Astrocyte (in vitro differentiated cells and primary cell): Measurements from ENCODE around the gene FOXF1. TPM values are rescaled to one million over a fixed set of nuclear protein-coding genes. Genes with fewer than 3 reads are reported as not detected.
A peak's percentile ranks its signal among the peaks of the same experiment; 100 is the strongest.

Experiments
- DNase-seq: peaks from one replicate; pipeline ENCODE4 v3.0.0-alpha.2; 2010; ENCODE audit warnings: low read depth
- FAIRE-seq: peaks from 2 replicates; lab custom pipeline; 2011; peaks lifted over from hg19 to GRCh38; lab: Jason Lieb, UNC
- H2AFZ ChIP-seq: 2 replicates; pipeline ENCODE4 v1.6.0; 2012; ENCODE audit warnings: low read depth, low read length, inconsistent platforms
- H3K27ac ChIP-seq: 2 replicates; pipeline ENCODE4 v1.5.1; 2011; ENCODE audit warnings: low read depth, low read length, inconsistent platforms
- H3K27me3 ChIP-seq: 2 replicates; pipeline ENCODE4 v1.6.0; 2011; ENCODE audit warnings: low read length, inconsistent platforms; ENCODE audit not compliant: insufficient read depth
- H3K36me3 ChIP-seq: 2 replicates; pipeline ENCODE4 v1.5.1; 2011; ENCODE audit warnings: low read length, inconsistent platforms; ENCODE audit not compliant: insufficient read depth
- H3K4me1 ChIP-seq: 2 replicates; pipeline ENCODE4 v1.5.1; 2011; ENCODE audit warnings: low read length, inconsistent platforms; ENCODE audit not compliant: insufficient read depth
- H3K4me2 ChIP-seq: 2 replicates; pipeline ENCODE4 v1.6.0; 2012; ENCODE audit warnings: low read length, inconsistent platforms
- H3K4me3 ChIP-seq: 2 replicates; pipeline ENCODE4 v1.5.1; 2011; ENCODE audit warnings: low read depth, mild to moderate bottlenecking, low read length, inconsistent platforms; ENCODE audit not compliant: insufficient read depth
- H3K79me2 ChIP-seq: 2 replicates; pipeline ENCODE4 v1.6.0; 2012; ENCODE audit warnings: mild to moderate bottlenecking, low read length, inconsistent platforms; ENCODE audit not compliant: insufficient read depth
- H3K9ac ChIP-seq: 2 replicates; pipeline ENCODE4 v1.6.0; 2012; ENCODE audit warnings: mild to moderate bottlenecking, low read length, inconsistent platforms
- H3K9me3 ChIP-seq: 2 replicates; pipeline ENCODE4 v1.5.1; 2012; ENCODE audit warnings: low read depth, mild to moderate bottlenecking, low read length, inconsistent platforms; ENCODE audit not compliant: insufficient read depth
- H4K20me1 ChIP-seq: 2 replicates; pipeline ENCODE4 v1.6.0; 2012; ENCODE audit warnings: low read length, inconsistent platforms; ENCODE audit not compliant: insufficient read depth
- H3K27ac Mint-ChIP-seq: one replicate; pipeline ENCODE4 v1.8.0; 2021; ENCODE audit warnings: mild to moderate bottlenecking, mixed read lengths; ENCODE audit not compliant: unreplicated experiment
- H3K27me3 Mint-ChIP-seq: one replicate; pipeline ENCODE4 v1.8.0; 2021; ENCODE audit warnings: low read depth, mixed read lengths; ENCODE audit not compliant: unreplicated experiment
- H3K36me3 Mint-ChIP-seq: one replicate; pipeline ENCODE4 v1.8.0; 2021; ENCODE audit warnings: low read depth, mixed read lengths; ENCODE audit not compliant: unreplicated experiment
- H3K4me1 Mint-ChIP-seq: one replicate; pipeline ENCODE4 v1.8.0; 2021; ENCODE audit warnings: low read depth, mixed read lengths; ENCODE audit not compliant: unreplicated experiment
- H3K4me3 Mint-ChIP-seq: one replicate; pipeline ENCODE4 v1.8.0; 2021; ENCODE audit warnings: mild to moderate bottlenecking, moderate library complexity, mixed read lengths; ENCODE audit not compliant: unreplicated experiment
- H3K9me3 Mint-ChIP-seq: one replicate; pipeline ENCODE4 v1.8.0; 2021; ENCODE audit warnings: mild to moderate bottlenecking, mixed read lengths; ENCODE audit not compliant: unreplicated experiment
- CTCF ChIP-seq: IDR thresholded peaks from 2 replicates; pipeline ENCODE4 v1.5.1; 2011; ENCODE audit warnings: low read depth, mild to moderate bottlenecking, inconsistent platforms, low read length, moderate library complexity; ENCODE audit not compliant: insufficient read depth
- EZH2 ChIP-seq: IDR thresholded peaks from 2 replicates; pipeline ENCODE4 v1.6.1; 2012; ENCODE audit warnings: mild to moderate bottlenecking, low read length, inconsistent platforms; ENCODE audit not compliant: insufficient read depth
- total RNA-seq: library from RNA; stranded (reverse); gene quantifications from 2 replicates; pipeline ENCODE4 v1.2.1, GENCODE V29; 2021

FOXF1 gene
- total RNA-seq, 1 donor from 2014 or later: 0.07 TPM

- Mint-ChIP-seq H3K36me3 (peaks cover 2% of the 10 kb centered on the region), H3K27ac (no peak overlapping the region), H3K27me3 (peaks cover 5% of the 10 kb centered on the region), H3K9me3 (no peaks in the 10 kb centered on the region), H3K4me1 (no peaks in the 10 kb centered on the region), H3K4me3 (no peak overlapping the region)
- Histone ChIP-seq H3K4me3 (no peak overlapping the region), H3K79me2 (peaks cover 21% of the 10 kb centered on the region), H3K36me3 (peaks cover 8% of the 10 kb centered on the region), H3K27ac (no peak overlapping the region), H3K27me3 (no peaks in the 10 kb centered on the region), H4K20me1 (no peaks in the 10 kb centered on the region), H2AFZ (no peak overlapping the region), H3K9me3 (no peaks in the 10 kb centered on the region), H3K9ac (no peak overlapping the region), H3K4me2 (no peak overlapping the region), H3K4me1 (peaks cover 12% of the 10 kb centered on the region)
- FAIRE-seq: no peak
- TF ChIP-seq CTCF (no peak), EZH2 (no peak)
- DNase-seq: no peak
These were observed 43.0 kb downstream of the FOXF1 start for GRCh38 chr16:86553356-86553755.

DNA sequence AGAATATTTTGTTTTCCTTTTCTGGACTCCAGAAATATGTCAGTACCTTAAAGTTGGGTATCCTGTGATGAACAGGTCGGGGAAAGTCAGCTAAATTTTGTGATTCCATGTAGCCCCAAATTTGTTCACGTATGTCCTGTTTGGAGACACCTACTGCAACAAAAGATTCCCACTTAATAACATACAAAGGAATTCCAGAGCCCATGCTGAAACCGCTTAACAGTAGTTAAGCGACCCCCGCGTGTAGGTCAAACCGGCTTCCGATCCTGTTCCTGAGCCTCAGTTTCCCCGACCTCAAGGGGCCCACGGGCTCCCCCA is 44.2 kb downstream of the FOXF1 start:
- Mint-ChIP-seq H3K27me3 (peaks cover 11% of the 10 kb centered on the region), H3K4me3 (peak overlapping the region; percentile 95), H3K9me3 (no peaks in the 10 kb centered on the region), H3K4me1 (no peaks in the 10 kb centered on the region), H3K27ac (peak overlapping the region; percentile 93), H3K36me3 (peaks cover 2% of the 10 kb centered on the region)
- H3K4me3 ChIP-seq: peak overlapping the region; percentile 93
- H3K27ac ChIP-seq: peak overlapping the region; percentile 89
- peaks cover 7% of the 10 kb centered on the region for H3K36me3 ChIP-seq
- no peak for FAIRE-seq
- no peak for DNase-seq
- no peaks in the 10 kb centered on the region for H4K20me1 ChIP-seq
- no peaks in the 10 kb centered on the region for H3K9me3 ChIP-seq
- peak overlapping the region; percentile 91 for H3K4me2 ChIP-seq
- H3K9ac ChIP-seq: peak overlapping the region; percentile 98
- peak overlapping the region; percentile 91 for H2AFZ ChIP-seq
- H3K27me3 ChIP-seq: no peaks in the 10 kb centered on the region
- TF ChIP-seq CTCF (no peak), EZH2 (no peak)
- peaks cover 12% of the 10 kb centered on the region for H3K4me1 ChIP-seq
- peaks cover 21% of the 10 kb centered on the region for H3K79me2 ChIP-seq

- H3K79me2 ChIP-seq: peaks cover 21% of the 10 kb centered on the region
- no peak for TF ChIP-seq CTCF
- TF ChIP-seq EZH2: no peak
- H3K27me3 Mint-ChIP-seq: peaks cover 11% of the 10 kb centered on the region
- peak within 1 kb of the TSS; percentile 95 for H3K4me3 Mint-ChIP-seq
- H3K36me3 Mint-ChIP-seq: peaks cover 2% of the 10 kb centered on the region
- peaks cover 5% of the 10 kb centered on the region for H3K36me3 ChIP-seq
- H3K27me3 ChIP-seq: no peaks in the 10 kb centered on the region
- H3K9ac ChIP-seq: peak within 1 kb of the TSS; percentile 98
- peaks cover 12% of the 10 kb centered on the region for H3K4me1 ChIP-seq
- no peaks in the 10 kb centered on the region for H3K9me3 ChIP-seq
- no peaks in the 10 kb centered on the region for H3K9me3 Mint-ChIP-seq
- H3K4me3 ChIP-seq: peak within 1 kb of the TSS; percentile 93
- H2AFZ ChIP-seq: peak within 1 kb of the TSS; percentile 97
- peak within 1 kb of the TSS; percentile 91 for H3K4me2 ChIP-seq
- H4K20me1 ChIP-seq: no peaks in the 10 kb centered on the region
- peak within 1 kb of the TSS; percentile 89 for H3K27ac ChIP-seq
- peak; percentile 76 for DNase-seq
- H3K27ac Mint-ChIP-seq: peak within 1 kb of the TSS; percentile 93
- no peaks in the 10 kb centered on the region for H3K4me1 Mint-ChIP-seq
- no peak for FAIRE-seq
These were observed 44.8 kb downstream of the FOXF1 start, which contains the start of gene MTHFSD for GRCh38 chr16:86554917-86555703. MTHFSD (minus strand) TSS chr16:86555235; CDS start chr16:86555184, 51 bp downstream.
